Measurements from ENCODE around the gene KCTD8.

GRCh38 chr4:44194365-44194764 lies 254.2 kb downstream of the KCTD8 start:
- TF ChIP-seq CTCF (IDR thresholded peaks at IDR 0.05; ENCODE audit: insufficient read depth, low read depth, low read length): no peak
- TF ChIP-seq EZH2 (IDR thresholded peaks at IDR 0.05; ENCODE audit: insufficient read depth, low read length): no peak
